SH-SY5Y (cell line): ENCODE results near the gene TMEM89.

Source experiments
- GATA2 ChIP-seq: IDR thresholded peaks from 2 replicates; pipeline ENCODE4 v1.6.1; 2011; ENCODE audit warnings: mild to moderate bottlenecking, low read depth, low read length
- GATA3 ChIP-seq: IDR thresholded peaks from 2 replicates; pipeline ENCODE4 v1.6.1; 2011; ENCODE audit warnings: low read depth, mild to moderate bottlenecking, low read length, moderate library complexity

GRCh38 chr3:48641396-48641795 lies 19.8 kb upstream of the TMEM89 start:
- TF ChIP-seq GATA2 = no peak
- no peak for TF ChIP-seq GATA3
